Ovary (tissue), 3 donors: ENCODE measurements around the gene CFAP65.

Source experiments
- CTCF ChIP-seq, 3 donors: fragments of 450-650 bp in 2 of 3; fragments of 200-600 bp in 1 of 3; IDR thresholded peaks; one replicate each; pipeline versions ENCODE4 v1.5.1 to v1.8.0; 2016 to 2022; ENCODE audit warnings: antibody characterized with exemption in 3 of 3, mild to moderate bottlenecking in 1 of 3
- EP300 ChIP-seq: sonication (generic); formaldehyde crosslinking; IDR thresholded peaks from one replicate; pipeline ENCODE4 v1.6.1; 2017; ENCODE audit warnings: antibody characterized with exemption
- POLR2A ChIP-seq: fragments of 450-650 bp; IDR thresholded peaks from one replicate; pipeline ENCODE4 v1.6.1; 2017; ENCODE audit warnings: antibody characterized with exemption, mild to moderate bottlenecking, moderate library complexity
- donor health status: DM: no; HTN: no; CAD: no.

- TF ChIP-seq CTCF (IDR thresholded peaks at IDR 0.05) (no peak), POLR2A (no peak), EP300 (no peak)
These were observed 79.4 kb downstream of the CFAP65 start for GRCh38 chr2:218961651-218962570.
